GM18909 (cell line): ENCODE data around the gene MT1H.
"Not testable (repeated sequence)": the region's sequence is repeated elsewhere in the genome, so short reads cannot be mapped to it uniquely, and the experiment has no call there.

Experiments
- ATAC-seq: cut with Tn5 transposase; IDR thresholded peaks from one replicate; pipeline ENCODE4 v1.9.1; 2021; ENCODE audit warnings: mild to moderate bottlenecking; ENCODE audit not compliant: unreplicated experiment, poor library complexity

Gene MT1H

DNA sequence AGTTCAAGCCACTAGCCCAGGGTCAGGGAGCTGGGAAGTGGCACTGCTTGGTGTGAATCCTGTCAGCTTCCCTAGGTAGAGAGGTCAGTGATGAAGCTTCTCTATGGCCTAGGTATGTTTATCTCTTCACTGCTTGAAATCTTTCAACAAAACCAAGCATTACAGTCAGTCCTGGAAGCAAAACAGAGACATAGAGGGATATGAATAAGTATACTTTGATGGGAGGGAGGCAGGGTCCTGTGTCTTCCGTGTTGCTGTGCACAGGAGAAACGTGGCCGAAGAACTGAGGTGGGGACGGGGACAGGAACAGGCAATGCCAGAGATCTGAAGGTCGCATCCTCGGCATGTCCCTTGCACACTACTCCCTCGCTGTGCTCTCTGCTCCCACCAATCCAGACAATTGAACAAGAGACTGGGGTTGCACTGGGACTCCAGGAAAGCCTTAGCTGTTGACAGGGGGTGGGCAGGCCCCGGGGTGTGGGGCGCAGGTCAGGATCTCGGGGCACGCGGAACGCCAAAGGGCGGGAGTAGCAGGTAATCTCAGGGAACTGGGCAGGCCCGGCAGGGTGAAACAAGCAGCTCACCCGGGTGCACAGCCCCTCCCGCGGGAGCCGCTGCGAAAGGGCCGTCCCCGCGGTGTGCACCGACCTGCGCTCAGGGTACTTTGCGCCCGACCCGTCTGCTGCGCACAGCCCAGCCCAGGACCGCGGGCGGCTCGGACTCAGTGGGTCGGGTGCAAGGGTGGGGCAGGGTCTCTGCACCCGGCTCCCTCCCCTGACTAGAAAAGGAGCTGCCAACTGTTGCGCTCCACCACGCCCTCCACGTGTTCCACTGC lies at the start of gene MT1H:
TSS of gene MT1H (plus strand) at position 810 of the 835 bp plus-strand sequence. CDS start 71 bp downstream, outside the sequence.
- ATAC-seq = no peak

DNA sequence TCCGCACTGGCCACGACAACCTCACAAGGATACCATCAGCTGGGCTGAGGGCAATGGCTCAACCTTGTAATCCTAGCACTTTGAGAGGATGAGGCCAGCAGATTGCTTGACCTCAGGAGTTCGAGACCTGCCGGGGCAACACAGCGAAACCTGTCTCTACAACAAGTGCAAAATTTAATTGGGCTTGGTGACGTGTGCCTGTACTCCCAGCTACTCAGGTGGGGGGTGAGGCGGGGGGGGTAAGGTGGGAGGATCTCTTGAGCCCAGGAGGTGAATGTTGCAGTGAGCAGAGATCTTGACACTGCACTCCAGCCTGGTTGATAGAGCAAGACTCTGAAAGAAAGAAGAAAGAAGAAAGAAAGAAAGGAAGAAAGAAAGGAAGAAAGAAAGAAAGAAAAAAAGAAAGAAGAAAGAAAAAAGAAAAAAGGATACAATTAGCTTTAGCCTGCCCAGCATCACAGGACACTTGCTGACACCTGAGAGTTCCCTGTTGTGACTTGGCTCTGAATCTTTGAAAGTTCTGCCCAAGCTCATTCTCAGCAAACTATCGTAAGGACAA lies 49.2 kb upstream of the MT1H start:
- ATAC-seq = no peak

DNA sequence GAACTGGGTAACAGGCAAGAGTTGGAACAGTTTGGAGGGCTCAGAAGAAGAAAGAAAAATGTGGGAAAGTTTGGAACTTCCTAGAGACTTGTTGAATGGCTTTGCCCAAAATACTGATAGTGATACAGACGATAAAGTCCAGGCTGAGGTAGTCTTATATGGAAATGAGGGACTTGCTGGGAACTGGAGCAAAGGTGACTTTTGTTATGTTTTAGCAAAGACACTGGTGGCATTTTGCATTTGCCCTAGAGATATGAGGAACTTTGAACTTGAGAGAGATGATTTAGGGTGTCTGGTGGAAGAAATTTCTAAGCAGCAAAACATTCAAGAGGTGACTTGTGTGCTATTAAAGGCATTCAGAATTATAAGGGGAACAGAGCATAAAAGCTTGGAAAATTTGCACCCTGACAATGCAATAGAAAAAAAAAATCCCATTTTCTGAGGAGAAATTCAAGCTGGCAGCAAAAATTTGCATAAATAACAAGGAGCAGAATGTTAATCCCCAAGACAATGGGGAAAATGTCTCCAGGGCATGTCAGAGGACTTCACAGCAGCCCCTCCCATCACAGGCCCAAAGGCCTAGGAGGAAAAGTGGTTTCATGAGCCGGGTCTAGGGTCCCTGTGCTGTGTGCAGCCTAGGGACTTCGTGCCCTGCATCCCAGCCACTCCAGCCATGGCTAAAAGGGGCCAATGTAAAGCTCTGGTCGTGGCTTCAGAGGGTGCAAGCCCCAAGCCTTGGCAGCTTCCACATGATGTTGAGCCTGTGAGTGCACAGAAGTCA lies 47.8 kb upstream of the MT1H start:
- not testable (repeated sequence) for ATAC-seq

DNA sequence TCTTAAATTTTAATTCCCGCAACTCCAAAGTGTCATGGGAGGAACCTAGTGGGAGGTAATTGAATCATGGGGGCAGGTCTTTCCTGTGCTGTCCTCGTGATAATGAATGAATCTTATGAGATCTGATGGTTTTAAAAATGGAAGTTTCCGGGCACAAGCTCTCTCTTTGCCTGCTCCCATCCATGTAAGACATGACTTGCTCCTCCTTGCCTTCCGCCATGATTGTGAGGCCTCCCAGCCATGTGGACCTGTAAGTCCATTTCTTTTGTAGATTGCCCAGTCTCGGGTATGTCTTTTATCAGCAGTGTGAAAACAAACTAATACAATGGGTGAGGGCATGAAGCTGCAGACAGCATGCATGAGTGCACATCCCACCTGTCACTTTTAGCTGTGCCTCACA lies 46.4 kb upstream of the MT1H start:
- ATAC-seq = not testable (repeated sequence)

DNA sequence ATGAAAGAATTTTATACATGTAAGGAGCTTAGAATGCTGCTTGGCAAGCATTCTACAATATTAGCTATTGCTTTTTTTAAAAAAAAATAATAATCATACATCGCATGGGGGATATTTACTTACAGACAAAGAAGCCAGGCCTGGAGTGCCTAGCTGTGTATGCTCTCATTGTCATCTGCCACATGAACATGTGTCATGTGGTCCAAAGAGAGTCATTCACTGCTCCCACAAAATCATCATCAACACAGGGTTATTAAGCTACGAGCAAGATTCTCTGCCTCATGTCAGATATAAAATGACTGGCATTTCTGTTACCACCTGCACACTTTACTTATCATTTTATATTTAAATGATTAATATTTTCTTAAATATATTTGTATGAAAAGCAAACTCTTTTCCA lies 46.0 kb upstream of the MT1H start:
- ATAC-seq = no peak

DNA sequence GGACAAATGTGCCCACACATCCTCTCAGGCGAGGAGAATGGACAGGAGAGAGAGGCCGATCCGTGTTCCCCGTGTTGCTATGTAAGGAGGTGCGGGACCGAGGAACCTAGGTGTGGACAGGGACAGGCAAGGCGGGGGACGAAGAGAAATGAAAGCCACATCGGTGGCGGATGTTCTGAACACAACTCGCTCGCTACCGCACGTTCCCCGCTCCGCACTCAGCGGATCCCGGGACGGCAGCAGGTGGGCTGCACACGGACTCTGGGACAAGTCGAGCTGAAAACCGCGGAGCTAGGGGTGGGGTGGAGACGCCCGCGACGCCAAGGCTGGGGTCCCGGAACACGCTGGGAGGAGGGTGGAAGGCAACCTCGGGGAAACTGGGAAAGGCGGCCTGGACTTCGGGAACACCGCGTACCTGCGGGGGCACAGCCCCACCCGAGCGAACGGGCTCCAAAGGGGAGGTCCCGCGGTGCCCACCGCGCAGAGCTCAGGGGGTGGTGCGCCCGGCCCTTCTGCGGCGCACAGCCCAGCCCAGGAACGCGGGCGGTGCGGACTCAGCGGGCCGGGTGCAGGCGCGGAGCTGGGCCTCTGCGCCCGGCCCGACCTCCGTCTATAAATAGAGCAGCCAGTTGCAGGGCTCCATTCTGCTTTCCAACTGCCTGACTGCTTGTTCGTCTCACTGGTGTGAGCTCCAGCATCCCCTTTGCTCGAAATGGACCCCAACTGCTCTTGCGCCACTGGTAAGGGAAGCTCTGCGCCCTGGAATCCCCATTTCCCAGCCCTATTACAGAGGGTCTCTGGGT lies 44.3 kb upstream of the MT1H start, which contains the start of gene MT1E:
TSS of gene MT1E (plus strand) at position 642 of the 803 bp plus-strand sequence. CDS start at position 713, 71 bp downstream.
- peak; percentile 59 for ATAC-seq

DNA sequence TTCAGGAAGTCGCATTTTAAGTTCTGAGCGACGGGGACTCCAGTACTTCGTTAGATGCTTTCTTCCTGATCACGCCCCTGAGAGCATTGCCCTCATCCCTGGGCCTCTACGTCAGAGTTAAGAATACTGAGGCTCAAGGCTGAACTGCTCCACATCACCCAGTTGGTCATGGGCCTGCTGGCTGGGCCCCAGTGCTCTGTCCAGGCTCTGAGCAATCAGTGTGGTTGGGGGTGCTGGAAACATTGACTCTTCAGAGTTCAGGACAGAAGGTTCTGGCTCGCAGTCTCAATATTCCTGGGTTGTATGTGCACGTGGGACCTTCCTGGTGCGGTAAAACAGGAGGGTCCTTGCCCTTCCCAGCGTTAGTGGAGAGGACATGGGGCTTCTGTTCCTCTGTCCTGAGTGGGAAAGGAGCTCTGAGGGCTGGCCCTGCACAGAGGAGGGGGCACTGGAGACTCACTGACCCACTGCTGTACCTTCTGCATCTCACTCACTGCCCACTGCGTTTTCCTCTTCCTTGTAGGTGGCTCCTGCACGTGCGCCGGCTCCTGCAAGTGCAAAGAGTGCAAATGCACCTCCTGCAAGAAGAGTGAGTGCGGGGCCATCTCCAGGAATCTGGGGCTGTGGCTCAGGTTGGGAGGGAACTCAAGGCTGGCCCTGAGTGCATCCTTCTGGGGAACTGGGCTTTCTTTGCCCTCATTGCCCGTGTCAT lies 43.5 kb upstream of the MT1H start:
- no peak for ATAC-seq

DNA sequence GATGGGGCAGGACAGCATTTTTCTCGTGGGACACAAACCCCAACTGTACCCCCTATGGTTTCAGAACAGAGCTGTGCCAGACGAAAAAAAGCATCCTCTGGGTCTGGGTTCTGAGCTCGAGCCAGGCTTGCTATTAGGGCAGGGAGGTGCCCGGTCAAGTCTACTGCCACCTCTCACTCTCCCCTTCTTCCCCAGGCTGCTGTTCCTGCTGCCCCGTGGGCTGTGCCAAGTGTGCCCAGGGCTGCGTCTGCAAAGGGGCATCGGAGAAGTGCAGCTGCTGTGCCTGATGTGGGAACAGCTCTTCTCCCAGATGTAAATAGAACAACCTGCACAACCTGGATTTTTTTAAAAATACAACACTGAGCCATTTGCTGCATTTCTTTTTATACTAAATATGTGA lies 42.9 kb upstream of the MT1H start:
- no peak for ATAC-seq

DNA sequence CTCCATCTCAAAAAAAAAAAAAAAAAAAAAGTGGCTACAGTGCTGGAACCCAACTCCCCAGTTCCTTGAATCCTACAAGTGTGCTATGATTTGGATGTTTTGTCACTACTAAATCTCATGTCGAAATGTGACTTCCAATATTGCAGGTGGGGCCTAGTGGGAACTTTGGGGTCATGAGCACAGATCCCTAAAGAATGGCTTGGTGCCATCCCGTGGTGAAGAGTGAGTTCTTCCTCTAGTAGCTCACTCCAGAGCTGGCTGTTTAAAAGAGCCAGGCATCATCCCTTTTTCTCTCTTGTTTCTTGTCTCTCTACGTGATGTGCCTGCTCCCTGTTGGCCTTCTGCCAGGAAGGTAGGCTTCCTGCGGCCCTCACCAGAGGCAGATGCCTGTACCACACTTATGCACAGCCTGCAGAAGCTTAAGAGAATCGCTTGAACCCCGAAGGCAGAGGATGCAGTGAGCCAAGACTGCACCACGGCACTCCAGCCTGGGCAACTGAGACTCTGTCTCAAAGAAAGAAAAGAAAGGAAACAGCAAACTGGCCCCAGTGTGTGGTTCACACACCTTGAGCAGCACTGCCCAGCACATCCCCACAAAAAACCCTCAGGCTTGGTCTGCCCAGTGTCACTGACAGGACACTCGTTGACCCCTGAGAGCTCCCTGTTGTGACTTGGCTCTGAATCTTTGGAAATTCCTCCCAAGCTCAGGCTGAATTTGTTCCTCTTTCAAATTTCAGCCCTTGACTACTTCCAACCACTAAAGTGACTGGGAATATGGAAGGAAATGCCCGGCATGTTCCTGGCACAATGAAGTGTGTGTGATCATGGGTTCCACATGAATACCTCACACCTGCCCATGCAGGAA lies 40.9 kb upstream of the MT1H start:
- ATAC-seq = no peak

DNA sequence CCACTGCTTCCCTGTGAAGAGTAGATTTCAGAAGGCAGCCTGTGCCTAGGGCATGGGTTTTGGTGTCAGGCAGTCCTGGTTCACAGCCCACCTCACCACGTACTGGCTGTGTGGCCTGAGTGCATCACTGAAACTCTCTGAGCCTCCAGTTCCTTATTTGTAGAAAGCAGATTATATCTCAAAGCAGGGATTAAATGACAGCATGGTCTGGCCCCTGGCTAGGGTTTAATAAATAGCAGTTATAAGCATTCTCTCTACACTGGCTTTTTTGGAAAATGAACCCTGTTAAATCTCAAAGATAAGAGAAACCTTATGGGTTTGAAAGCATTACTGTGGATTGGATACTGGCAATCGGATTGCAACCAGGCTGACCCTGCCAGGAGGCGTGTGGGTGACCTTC lies 40.1 kb upstream of the MT1H start:
- no peak for ATAC-seq

DNA sequence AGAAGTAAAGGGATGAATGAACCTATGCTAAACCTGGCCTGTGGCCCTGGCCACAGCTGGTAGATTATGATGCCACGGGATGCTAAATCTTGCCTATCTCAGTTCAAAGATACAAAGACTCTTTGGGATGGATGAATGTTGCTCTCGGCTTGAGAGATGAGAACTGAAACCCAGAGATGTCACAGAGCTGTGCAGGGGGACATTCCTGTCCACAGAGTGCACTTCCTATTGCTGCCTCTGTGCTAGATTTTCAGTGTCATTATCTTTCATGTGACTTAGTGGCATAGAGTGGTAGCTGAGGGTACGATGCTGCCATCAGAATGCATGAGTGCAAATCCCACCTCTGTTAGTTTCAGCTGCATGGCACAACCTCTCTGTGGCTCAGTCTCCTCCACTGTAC lies 39.5 kb upstream of the MT1H start:
- ATAC-seq = peak; percentile 78

DNA sequence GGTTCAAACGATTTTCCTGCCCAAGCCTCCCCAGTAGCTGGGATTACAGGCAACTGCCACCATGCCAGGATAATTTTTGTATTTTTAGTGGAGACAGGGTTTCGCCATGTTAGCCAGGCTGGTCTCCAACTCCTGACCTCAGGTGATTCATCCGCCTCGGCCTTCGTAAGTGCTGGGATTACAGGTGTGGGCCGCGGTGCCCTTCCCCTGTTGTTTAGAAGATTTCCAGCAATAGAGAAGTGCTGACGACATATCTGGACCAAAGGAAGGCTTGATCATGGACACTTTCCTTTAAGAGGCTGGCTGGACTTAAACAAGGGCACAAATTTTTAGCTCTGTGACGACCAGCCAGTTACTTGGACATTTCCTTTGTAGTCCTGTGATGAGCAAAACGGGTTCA lies 38.4 kb upstream of the MT1H start:
- no peak for ATAC-seq

DNA sequence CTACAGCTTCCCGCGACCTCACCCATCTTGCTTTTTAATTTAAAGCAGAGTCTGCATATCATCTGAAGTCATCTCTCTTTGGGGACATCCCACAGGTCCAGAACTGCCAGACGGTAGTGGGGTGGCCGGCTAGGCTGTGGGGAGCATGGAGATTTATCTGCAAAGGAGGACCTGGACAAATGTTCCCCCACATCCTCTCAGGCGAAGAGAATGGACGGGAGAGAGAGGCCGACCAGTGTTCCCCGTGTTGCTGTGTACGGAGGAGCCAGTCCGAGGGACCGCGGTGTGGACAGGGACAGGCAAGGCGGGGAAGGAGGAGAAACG lies 37.8 kb upstream of the MT1H start:
- no peak for ATAC-seq

DNA sequence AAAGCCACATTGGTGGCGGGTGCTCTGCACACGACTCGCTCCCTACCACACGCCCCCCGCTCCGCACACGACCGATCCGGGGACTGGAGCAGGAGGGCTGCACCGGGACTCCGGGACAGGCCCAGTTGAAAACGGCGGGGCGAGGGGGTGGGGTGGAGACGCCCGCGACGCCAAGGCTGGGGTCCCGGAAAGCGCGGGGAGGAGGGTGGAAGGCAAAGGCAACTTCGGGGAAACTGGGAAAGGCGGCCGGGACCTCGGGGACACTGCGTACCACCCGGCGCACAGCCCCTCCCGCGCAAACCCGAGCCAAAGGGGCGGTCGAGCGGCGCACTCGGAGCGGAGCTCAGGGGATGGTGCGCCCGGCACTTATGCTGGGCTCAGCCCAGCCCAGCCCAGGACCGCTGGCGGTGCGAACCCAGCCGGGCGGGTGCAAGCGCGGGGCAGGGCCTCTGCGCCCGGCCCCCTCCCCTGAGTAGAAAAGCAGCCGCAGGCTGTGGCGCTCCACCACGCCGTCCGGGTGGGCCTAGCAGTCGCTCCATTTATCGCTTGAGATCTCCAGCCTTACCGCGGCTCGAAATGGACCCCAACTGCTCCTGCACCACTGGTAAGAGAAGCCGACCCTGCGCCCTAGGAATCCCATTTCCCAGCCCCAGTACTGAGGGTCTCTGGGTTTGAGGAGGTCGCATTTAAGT lies 37.3 kb upstream of the MT1H start, which contains the start of gene MT1M:
TSS of gene MT1M (plus strand) at position 504 of the 692 bp plus-strand sequence. CDS start at position 577, 73 bp downstream.
- no peak for ATAC-seq

DNA sequence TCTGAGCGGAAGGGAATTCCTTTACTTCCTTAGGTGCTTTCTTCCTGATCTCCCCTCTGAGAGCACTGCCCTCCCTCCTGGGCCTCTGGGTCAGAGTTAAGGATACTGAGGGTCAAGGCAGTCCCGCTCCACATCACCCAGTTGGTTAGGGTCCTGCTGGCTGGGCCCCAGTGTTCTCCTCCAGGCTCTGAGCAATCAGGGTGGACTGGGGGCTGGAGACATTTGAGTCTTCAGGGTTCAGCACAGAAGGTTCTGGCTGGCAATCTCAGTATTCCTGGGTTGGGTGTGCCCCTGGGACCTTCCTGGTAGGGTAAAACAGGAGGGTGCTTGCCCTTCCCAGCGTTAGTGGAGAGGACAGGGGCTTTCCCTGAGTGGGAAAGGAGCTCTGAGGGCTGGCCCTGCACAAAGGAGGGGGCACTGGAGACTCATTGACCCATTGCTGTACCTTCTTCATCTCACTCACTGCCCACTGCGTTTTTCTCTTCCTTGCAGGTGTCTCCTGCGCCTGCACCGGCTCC lies 36.7 kb upstream of the MT1H start:
- ATAC-seq = no peak

DNA sequence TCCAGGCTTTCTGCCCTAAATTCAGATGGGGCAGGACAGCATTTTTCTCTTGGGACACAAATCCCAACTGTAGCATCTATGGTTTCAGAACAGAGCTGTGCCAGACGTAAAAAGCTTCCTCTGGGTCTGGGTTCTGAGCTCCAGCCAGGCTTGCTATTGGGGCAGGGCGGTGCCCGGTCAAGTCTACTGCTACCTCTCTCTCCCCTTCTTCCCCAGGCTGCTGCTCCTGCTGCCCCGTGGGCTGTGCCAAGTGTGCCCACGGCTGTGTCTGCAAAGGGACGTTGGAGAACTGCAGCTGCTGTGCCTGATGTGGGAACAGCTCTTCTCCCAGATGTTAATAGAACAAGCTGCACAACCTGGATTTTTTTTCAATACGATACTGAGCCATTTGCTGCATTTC lies 36.1 kb upstream of the MT1H start:
- no peak for ATAC-seq

DNA sequence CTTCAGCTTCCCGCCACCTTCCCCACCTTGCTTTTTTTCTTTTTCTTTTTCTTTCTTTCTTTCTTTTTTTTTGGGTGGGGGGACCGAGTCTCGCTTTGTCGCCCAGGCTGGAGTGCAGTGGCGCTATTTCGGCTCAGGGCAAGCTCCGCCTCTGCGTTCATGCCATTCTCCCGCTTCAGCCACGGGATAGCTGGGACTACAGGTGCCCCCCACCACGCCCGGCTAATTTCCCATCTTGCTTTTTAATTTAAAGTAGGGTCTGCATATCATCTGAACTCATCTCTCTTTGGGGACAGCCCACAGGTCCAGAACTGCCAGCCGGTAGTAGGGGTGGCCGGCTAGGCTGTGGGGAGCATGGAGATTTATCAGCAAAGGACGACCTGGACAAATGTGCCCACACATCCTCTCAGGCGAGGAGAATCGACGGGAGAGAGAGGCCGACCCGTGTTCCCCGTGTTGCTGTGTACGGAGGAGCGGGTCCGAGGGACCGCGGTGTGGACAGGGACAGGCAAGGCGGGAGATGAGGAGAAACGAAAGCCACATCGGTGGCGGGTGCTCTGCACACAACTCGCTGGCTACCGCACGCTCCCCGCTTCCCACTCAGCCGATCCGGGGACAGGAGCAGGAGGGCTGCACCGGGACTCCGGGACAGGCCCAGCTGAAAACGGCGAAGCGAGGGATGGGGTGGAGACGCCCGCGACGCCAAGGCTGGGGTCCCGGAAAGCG lies 34.7 kb upstream of the MT1H start:
- ATAC-seq = no peak
